Right lobe of liver (tissue), 6 donors: Measurements from ENCODE around the gene ATP10D. TPM values are rescaled to one million over a fixed set of nuclear protein-coding genes. Genes with fewer than 3 reads are reported as not detected.
"Not testable (repeated sequence)": the region's sequence is repeated elsewhere in the genome, so short reads cannot be mapped to it uniquely, and the experiment has no call there.

Experiments
- ATAC-seq, 4 donors: fragments of 200-7000 bp; cut with Tn5 transposase; one replicate each; pipeline ENCODE4 v1.9.1; 2020; ENCODE audit warnings: mild to moderate bottlenecking in 4 of 4, moderate library complexity in 4 of 4
- DNase-seq, 3 donors: peaks; one replicate each; pipeline ENCODE4 v3.0.0-alpha.2; 2020
- H3K27ac ChIP-seq, 3 donors: fragments of 200-600 bp; one replicate each; pipeline ENCODE4 v1.8.0; 2022
- H3K27me3 ChIP-seq, 2 donors: fragments of 200-600 bp; one replicate each; pipeline ENCODE4 v1.8.0; 2022
- H3K36me3 ChIP-seq, 4 donors: fragments of 200-600 bp; sonication (generic) in 1 of 4; one replicate each; pipeline versions ENCODE4 v1.5.1 to v1.8.0; 2017 to 2022; ENCODE audit warnings: control low read depth in 1 of 4
- H3K4me1 ChIP-seq, 4 donors: fragments of 200-600 bp; sonication (generic) in 1 of 4; one replicate each; pipeline versions ENCODE4 v1.5.1 to v1.8.0; 2017 to 2022; ENCODE audit warnings: control low read depth in 1 of 4
- H3K4me3 ChIP-seq, 3 donors: fragments of 200-600 bp; one replicate each; pipeline ENCODE4 v1.8.0; 2022
- H3K9me3 ChIP-seq, 4 donors: fragments of 200-600 bp; sonication (generic) in 1 of 4; one replicate each; pipeline versions ENCODE4 v1.5.1 to v1.8.0; 2017 to 2022; ENCODE audit warnings: control low read depth in 1 of 4
- CTCF ChIP-seq, 4 donors: fragments of 200-600 bp in 3 of 4; fragments of 450-650 bp in 1 of 4; IDR thresholded peaks; one replicate each; pipeline versions ENCODE4 v1.5.1 to v1.8.0; 2016 to 2022; ENCODE audit warnings: antibody characterized with exemption in 4 of 4, mild to moderate bottlenecking in 2 of 4
- POLR2A ChIP-seq: fragments of 450-650 bp; IDR thresholded peaks from one replicate; pipeline ENCODE4 v1.6.1; 2017; ENCODE audit warnings: antibody characterized with exemption, mild to moderate bottlenecking
- WGBS: methylation state at CpG from one replicate; pipeline ENCODE4 v1.1.6; 2018; ENCODE audit warnings: low coverage, low lambda C conversion rate; ENCODE audit not compliant: insufficient coverage; ENCODE audit errors: missing lambda C conversion rate; 5-methylcytosine and 5-hydroxymethylcytosine counted together
- intact Hi-C, 2 donors: fragments of 100-400 bp; cut with DNase I; formaldehyde crosslinking; loops; one replicate each; pipeline versions ENCODE4 v1.11.2 to v1.14.1; 2022
- total RNA-seq, 6 experiments: library from RNA; depleted of rRNA in 2 of 6; stranded (reverse); fragments of >200 nt in 2 of 6; fragmentation: NEBNext Ultra II Directional in 3 of 6; extraction: Animal tissue kit (Norgen Biotek cat#: 25700) in 3 of 6; gene quantifications; one replicate each; pipeline versions ENCODE4 v1.1.0 to v1.2.4, GENCODE V29; 2016 to 2023
- donor health status: DM: no; HTN: yes; CAD: no.
- donor health status: DM: no; HTN: no; CAD: no.
- donor health status: DM: no; HTN: no; CAD: no.
- donor health status: DM: no; HTN: yes; CAD: no.
- donor health status: DM: no; HTN: yes; CAD: no.

ATP10D gene
- total RNA-seq, 6 experiments from 2014 or later, result 5.1 to 14.0 (median 8.5) TPM

DNA sequence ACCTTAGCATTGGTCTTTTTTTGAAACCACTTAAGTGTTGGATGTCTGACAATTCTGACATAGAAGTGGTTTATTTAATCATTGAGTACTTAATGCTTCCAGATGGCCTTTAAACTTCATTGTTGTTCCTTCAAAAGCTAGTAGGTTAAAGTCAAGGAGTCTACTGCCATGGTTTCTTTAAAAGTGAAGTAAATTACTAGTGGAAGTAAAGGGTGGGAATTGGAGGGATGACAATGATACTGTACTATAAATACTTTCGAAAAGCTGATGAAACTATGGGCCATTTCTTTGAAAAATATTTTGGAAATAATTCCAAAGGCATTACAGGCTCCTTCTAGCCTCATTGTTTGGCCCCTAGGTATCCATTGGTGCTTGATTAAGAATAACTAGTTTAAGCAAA, 51.9 kb downstream of the ATP10D start:
- 0% methylated on average over 1 of the region's 1 CpG for WGBS
- ATAC-seq (no peak), DNase-seq (no peak)
- Histone ChIP-seq H3K4me1 (no peaks in the 10 kb centered on the region), H3K27ac (no peak overlapping the region), H3K4me3 (no peak overlapping the region), H3K36me3 (peaks cover 0 to 15% (median 2%) of the 10 kb centered on the region in 4 donors), H3K27me3 (no peaks in the 10 kb centered on the region), H3K9me3 (no peaks in the 10 kb centered on the region)
- TF ChIP-seq POLR2A (no peak), CTCF (IDR thresholded peaks at IDR 0.05) (no peak)
- intact Hi-C loops, result no loop called here

DNA sequence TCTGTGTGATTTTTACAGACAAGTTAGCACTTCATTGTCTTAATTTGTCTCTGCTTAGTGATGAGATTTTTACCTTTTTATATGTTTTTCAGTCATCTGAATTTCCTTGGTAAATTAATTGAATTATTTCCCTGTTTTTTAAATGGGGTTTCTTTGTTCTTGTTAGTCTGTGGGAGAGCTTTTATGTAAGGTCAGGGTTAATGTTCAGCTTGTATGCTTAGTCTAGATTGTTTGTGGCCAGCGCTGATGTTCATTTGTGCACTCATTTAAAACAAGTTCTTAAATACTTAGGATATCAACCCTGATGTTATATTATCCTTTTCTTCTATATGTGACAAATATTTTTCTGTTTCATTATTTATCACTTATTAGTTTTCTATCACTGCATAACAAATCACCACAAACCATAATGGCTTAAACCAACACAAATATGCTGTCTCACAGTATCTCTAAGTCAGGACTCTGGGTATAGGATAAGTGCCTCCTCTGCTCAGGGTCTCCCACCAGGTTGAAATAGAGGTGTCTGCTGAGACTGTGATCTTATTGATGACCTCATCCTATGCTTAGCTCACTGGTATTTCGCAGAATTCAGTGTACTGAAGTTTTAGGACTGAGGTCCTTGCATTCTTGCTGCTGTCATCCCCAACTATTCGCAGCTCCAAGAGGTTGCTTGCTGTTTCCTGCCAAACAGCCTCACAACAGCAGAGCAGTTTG, 53.2 kb downstream of the ATP10D start:
- Histone ChIP-seq H3K36me3 (peaks cover 0 to 15% (median 2%) of the 10 kb centered on the region in 4 donors), H3K4me3 (no peak overlapping the region), H3K27ac (no peak overlapping the region), H3K9me3 (no peaks in the 10 kb centered on the region), H3K4me1 (no peaks in the 10 kb centered on the region), H3K27me3 (no peaks in the 10 kb centered on the region)
- ATAC-seq (no peak), DNase-seq (no peak)
- WGBS, result 83% methylated on average over 3 of the region's 3 CpGs
- TF ChIP-seq CTCF (IDR thresholded peaks at IDR 0.05), result no peak
- no peak for TF ChIP-seq POLR2A
- intact Hi-C loops, result no loop called here

- H3K36me3 ChIP-seq, result peaks cover 0 to 15% (median 2%) of the 10 kb centered on the region in 4 donors
- H3K4me3 ChIP-seq, result no peak overlapping the region
- no peak for DNase-seq
- 64% methylated on average over 2 of the region's 2 CpGs for WGBS
- H3K9me3 ChIP-seq, result no peaks in the 10 kb centered on the region
- H3K4me1 ChIP-seq, result no peaks in the 10 kb centered on the region
- intact Hi-C loops, result no loop called here
- no peaks in the 10 kb centered on the region for H3K27me3 ChIP-seq
- no peak for TF ChIP-seq CTCF (IDR thresholded peaks at IDR 0.05)
- TF ChIP-seq POLR2A, result no peak
- ATAC-seq, result no peak
- no peak overlapping the region for H3K27ac ChIP-seq
These were observed 53.7 kb downstream of the ATP10D start for GRCh38 chr4:47538825-47539154.

- H3K4me3 ChIP-seq, H3K4me1 ChIP-seq, H3K9me3 ChIP-seq, ATAC-seq, intact Hi-C loops, H3K27me3 ChIP-seq, H3K27ac ChIP-seq, DNase-seq: not testable (repeated sequence)
- WGBS, result 85% methylated on average over 5 of the region's 5 CpGs
- H3K36me3 ChIP-seq, result peaks cover 0 to 19% (median 0%) of the 10 kb centered on the region in 4 donors
These were observed 57.6 kb downstream of the ATP10D start for GRCh38 chr4:47542640-47543039.

DNA sequence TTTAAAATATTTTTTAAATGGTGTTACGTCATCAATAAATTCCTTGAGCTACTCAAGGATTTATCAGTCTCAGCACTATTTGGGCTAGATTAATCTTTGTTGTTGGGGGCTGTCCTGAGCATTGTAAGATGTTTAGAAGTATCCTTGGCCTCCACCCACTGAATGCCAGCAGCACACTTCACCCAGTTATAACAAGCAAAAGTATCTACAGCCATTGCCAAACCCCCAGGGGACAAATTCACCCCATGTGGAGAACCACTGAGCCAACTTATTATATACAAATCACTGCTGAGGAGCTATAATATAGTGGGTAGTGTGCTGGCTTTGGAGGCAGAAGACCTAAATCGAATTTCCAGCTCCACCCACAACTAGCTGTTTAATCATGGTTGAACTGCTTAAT, 58.3 kb downstream of the ATP10D start:
- H3K27ac ChIP-seq, result no peak overlapping the region
- TF ChIP-seq CTCF (IDR thresholded peaks at IDR 0.05) (no peak), POLR2A (no peak)
- H3K4me3 ChIP-seq, result no peak overlapping the region
- WGBS, result 33% methylated on average over 2 of the region's 2 CpGs
- peaks cover 0 to 21% (median 0%) of the 10 kb centered on the region in 4 donors for H3K36me3 ChIP-seq
- H3K4me1 ChIP-seq, result no peaks in the 10 kb centered on the region
- DNase-seq (no peak), ATAC-seq (no peak)
- H3K27me3 ChIP-seq, result no peaks in the 10 kb centered on the region
- intact Hi-C loops, result no loop called here
- H3K9me3 ChIP-seq, result no peaks in the 10 kb centered on the region

DNA sequence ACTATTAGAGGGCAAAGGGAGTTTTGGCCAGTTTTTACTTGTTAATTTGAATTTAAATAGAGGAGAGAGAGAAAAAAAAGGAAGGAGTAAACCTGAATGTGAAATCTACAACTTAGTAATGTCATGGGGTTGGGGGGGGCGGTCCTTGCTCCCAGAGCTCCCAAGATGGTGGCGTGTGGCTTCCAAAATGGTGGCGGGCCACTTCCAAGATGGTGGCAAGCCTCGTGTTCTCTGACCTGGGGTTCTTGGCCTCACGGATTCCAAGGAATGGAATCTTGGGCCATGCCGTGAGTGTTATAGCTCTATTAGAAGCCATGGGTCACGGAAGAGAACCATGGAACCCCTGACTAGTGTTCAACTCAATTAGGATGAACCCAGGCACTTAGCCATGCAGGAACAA, 65.3 kb downstream of the ATP10D start:
- WGBS, result 85% methylated on average over 4 of the region's 7 CpGs
- intact Hi-C loops, H3K4me1 ChIP-seq, H3K9me3 ChIP-seq, ATAC-seq, H3K4me3 ChIP-seq, DNase-seq, H3K27ac ChIP-seq, H3K27me3 ChIP-seq: not testable (repeated sequence)
- H3K36me3 ChIP-seq, result peaks cover 0 to 20% (median 0%) of the 10 kb centered on the region in 4 donors
